Adipocyte (in vitro differentiated cells): ENCODE results near the gene LUC7L3.
"Not testable (repeated sequence)": the region's sequence is repeated elsewhere in the genome, so short reads cannot be mapped to it uniquely, and the experiment has no call there.

Source experiments
- DNase-seq: peaks from one replicate; pipeline ENCODE4 v3.0.0-alpha.2; 2015; ENCODE audit warnings: low read depth
- H3K27me3 ChIP-seq: replicated peaks from 2 replicates; pipeline ENCODE4 v1.7.0; 2013; ENCODE audit warnings: mild to moderate bottlenecking, low read length, moderate library complexity; ENCODE audit not compliant: control insufficient read depth, insufficient read depth
- H3K36me3 ChIP-seq: 2 replicates; pipeline ENCODE4 v1.7.0; 2013; ENCODE audit warnings: low read length, mild to moderate bottlenecking, moderate library complexity; ENCODE audit not compliant: control insufficient read depth, insufficient read depth, severe bottlenecking
- H3K4me1 ChIP-seq: 2 replicates; pipeline ENCODE4 v1.7.0; 2013; ENCODE audit warnings: mild to moderate bottlenecking, low read length, moderate library complexity; ENCODE audit not compliant: control insufficient read depth, insufficient read depth
- H3K4me3 ChIP-seq: 2 replicates; pipeline ENCODE4 v1.7.0; 2013; ENCODE audit warnings: mild to moderate bottlenecking, low read length, moderate library complexity
- H3K9ac ChIP-seq: 2 replicates; pipeline ENCODE4 v1.7.0; 2013; ENCODE audit warnings: mild to moderate bottlenecking, low read length, moderate library complexity
- H3K9me3 ChIP-seq: 2 replicates; pipeline ENCODE4 v1.7.0; 2013; ENCODE audit warnings: mild to moderate bottlenecking, low read length, moderate library complexity; ENCODE audit not compliant: control insufficient read depth

The LUC7L3 gene

DNA sequence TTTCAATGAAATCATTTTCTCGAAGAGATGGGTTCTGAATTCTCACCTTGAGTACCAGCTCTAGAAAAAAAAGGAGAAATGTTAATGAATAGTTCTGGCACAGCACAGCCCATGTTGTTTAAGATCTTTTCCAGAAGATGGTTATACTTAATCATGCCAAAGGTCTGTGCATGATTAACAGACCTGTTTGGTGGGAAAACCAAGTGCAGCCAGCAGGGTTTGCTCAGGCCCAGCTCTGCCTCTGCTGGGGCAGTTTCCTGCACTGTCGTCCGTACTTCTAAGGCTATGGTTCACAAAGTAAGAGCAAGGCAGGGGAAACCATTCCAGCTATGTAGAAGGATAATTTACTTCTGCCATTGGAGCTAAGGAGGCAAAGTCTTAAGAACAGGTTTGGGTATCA, 22.3 kb upstream of the LUC7L3 start:
- peaks cover 53% of the 10 kb centered on the region for H3K4me1 ChIP-seq
- peaks cover 69% of the 10 kb centered on the region for H3K36me3 ChIP-seq
- DNase-seq: no peak
- no peak overlapping the region for H3K4me3 ChIP-seq
- H3K27me3 ChIP-seq: no peaks in the 10 kb centered on the region
- no peaks in the 10 kb centered on the region for H3K9me3 ChIP-seq
- H3K9ac ChIP-seq: peak overlapping the region; percentile 52

DNA sequence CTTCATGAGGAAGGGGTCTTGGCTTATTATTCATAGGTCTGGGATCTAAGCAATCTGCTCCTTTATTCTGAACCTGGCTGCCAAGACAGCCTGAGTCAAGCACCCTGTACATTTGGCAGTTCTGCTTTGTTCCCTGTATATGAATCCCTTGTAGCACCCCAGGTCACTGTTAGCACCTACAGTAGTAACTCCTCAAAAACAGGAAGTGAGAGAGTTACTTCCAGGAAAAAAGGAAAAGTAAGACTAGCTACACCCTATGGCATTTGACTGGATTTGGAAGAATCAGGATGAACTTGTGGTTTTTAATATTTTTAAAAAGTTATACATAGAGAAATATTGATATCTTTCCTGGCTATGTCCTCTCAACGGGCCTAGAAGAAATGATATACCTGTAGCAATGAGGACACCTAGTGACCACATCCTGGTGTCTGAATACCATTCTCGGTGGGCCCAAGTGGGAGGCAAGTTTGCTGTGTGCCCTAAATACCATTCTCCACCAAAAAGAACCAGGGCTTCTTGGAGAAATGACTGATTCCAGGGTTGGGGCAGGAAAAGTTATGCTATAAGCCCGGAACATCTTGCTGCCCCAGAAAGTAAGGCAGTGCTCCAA, 21.6 kb upstream of the LUC7L3 start:
- no peaks in the 10 kb centered on the region for H3K27me3 ChIP-seq
- no peaks in the 10 kb centered on the region for H3K9me3 ChIP-seq
- H3K4me1 ChIP-seq: peaks cover 46% of the 10 kb centered on the region
- H3K36me3 ChIP-seq: peaks cover 62% of the 10 kb centered on the region
- H3K4me3 ChIP-seq: no peak overlapping the region
- peak overlapping the region; percentile 52 for H3K9ac ChIP-seq
- no peak for DNase-seq

DNA sequence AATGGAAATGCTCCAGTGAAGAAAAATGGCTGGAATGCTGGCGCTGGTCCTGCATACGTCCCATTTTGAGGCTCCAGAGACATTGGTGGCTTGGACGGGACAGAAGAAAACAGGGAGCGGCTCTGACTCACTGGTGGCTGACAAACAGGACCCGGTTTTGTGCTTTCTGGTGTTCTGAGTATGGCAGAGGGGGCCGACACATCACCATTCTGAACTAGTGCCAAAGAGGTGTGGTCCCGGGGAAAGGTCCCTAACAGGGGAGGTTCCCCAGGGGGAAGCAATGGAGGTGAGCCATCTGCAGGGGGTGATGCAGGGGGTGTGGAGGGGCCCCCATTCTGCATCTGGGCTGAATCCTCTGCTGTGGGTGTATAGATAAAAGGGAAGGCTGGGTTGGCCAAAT, 20.0 kb upstream of the LUC7L3 start:
- H3K36me3 ChIP-seq: peaks cover 58% of the 10 kb centered on the region
- no peak overlapping the region for H3K4me3 ChIP-seq
- no peak for DNase-seq
- H3K9me3 ChIP-seq: no peaks in the 10 kb centered on the region
- H3K27me3 ChIP-seq: no peaks in the 10 kb centered on the region
- peak overlapping the region; percentile 22 for H3K9ac ChIP-seq
- peaks cover 39% of the 10 kb centered on the region for H3K4me1 ChIP-seq

DNA sequence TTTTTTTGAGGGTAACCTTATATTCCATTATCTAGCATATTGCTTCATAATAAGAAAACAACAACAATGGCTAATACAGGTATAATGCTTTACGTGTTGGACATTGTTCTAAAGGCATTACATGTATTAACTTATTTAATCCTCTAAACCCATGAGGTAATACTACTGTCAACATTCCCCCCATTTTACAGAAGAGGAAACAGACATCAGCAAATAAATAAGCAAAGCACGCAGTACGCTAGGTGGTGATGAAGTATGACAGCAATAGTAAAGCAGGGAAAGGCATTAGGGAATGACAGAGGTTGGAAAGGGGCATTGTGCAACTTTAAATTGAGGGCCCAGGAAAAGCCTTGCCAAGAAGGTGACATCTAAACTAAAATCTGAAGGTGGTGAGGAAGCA, 16.2 kb upstream of the LUC7L3 start:
- H3K4me1 ChIP-seq: peaks cover 29% of the 10 kb centered on the region
- no peak for DNase-seq
- H3K9ac ChIP-seq: no peak overlapping the region
- H3K9me3 ChIP-seq: no peaks in the 10 kb centered on the region
- H3K36me3 ChIP-seq: peaks cover 29% of the 10 kb centered on the region
- H3K4me3 ChIP-seq: no peak overlapping the region
- H3K27me3 ChIP-seq: no peaks in the 10 kb centered on the region

DNA sequence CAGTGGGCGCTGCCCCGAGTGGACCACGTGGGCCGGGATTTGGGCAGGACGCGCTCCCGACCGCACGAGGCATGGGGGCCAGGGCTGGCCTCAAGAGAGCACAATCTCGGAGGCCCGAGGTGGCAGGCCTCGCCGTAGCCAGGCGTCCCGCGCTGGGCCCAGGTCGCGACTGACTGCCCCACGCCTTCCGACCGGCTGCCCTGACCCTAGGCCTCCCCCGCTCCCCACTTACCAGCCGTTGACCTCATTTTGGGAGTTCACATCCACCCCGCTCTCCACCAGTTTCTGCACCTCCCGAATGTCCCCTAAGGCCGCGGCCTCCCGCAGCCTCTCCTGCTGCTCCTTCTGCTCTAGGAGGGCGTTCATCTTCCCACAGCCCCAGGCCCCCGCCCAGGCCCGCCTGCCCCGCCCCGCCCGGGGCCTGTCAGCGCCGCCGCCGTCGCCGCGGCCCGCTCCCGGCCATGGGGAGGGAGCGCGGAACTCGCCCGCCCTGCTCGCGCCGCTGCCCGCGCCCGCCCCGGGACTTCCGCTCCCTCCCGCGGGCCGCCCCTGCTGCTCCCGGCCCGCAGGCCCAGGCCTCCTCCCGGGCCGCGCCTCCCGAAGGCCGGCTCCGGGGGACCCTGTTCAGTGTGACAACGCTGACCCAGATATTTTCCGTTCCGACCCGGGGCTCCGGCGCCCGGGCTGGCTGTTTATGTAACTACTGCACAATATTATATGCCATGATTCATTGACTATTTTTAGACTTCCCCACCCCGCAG, 11.9 kb upstream of the LUC7L3 start, which contains the start of gene ANKRD40:
Gene ANKRD40 (minus strand): TSS at position 626 of the 761 bp plus-strand sequence. CDS start 260 bp downstream, at position 366.
- peak within 1 kb of the TSS; percentile 95 for H3K9ac ChIP-seq
- peaks cover 10% of the 10 kb centered on the region for H3K36me3 ChIP-seq
- H3K4me1 ChIP-seq: peaks cover 27% of the 10 kb centered on the region
- H3K4me3 ChIP-seq: peak within 1 kb of the TSS; percentile 86
- H3K27me3 ChIP-seq: no peaks in the 10 kb centered on the region
- no peaks in the 10 kb centered on the region for H3K9me3 ChIP-seq
- peak; percentile 96 for DNase-seq

DNA sequence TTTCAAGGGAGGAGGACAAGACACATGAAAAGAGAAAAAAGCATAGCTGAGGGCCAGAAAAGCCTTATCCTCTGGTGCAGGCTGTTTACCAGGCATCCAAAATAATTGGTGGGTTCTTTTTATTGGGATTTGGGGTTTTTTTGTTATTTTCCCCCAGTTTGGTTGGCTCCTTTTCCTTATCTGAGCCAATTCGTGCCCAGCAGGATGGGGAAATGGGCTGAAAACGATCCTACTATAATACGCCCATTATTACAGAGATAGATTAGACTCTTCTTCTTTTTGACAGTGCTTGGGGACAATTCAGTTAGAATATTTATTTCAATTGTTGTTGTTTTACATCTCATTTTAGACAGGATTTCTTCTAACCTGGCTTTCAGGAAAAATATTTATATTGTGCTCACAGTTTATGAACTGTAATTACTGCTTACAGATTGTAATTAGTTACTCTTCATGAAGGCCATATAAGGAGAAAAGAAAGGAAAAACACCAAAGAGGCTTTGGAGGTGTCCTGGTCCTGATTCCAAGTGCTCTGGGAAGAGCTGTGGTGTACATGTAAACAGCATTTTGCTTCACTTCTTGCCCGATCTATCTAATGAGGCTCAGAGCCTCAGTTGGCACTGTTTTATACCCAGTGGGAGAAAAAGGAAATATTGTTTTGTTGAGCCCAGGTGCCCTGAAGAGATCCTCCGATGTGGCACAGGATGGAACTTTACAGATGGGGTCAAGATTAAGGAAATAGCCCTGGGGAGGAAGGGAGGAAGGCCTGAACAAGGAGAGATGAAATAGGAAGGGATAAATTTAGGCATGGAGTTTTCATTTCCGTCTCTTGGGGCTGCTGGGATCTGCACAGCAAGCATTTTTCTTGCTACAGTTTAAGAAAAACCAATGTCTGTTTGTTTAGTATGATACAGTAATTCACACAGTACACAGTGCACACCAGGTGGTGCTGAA, 11.1 kb upstream of the LUC7L3 start:
- Histone ChIP-seq H3K36me3 (peaks cover 10% of the 10 kb centered on the region), H3K9ac (peak overlapping the region; percentile 95), H3K4me3 (peak overlapping the region; percentile 86), H3K9me3 (no peaks in the 10 kb centered on the region), H3K27me3 (no peaks in the 10 kb centered on the region), H3K4me1 (peaks cover 23% of the 10 kb centered on the region)
- DNase-seq: peak; percentile 43

DNA sequence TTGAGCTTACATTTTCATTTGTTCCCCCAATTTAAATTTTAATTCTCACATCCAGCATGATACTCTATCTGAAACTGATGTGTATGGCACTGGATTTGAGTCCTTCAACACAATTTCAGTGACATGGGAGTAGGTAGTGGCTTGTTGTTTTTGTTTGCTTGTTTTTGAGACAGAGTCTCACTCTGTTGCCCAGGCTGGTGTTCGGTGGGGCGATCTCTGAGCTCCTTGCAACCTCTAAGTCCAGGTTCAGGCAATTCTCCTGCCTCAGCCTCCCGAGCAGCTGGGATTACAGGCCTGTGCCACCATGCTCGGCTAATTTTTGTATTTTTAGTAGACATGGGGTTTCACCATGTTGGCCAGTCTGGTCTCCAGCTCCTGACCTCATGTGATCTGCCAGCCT, 10.3 kb upstream of the LUC7L3 start:
- peak overlapping the region; percentile 95 for H3K9ac ChIP-seq
- DNase-seq, H3K36me3 ChIP-seq, H3K27me3 ChIP-seq, H3K9me3 ChIP-seq: not testable (repeated sequence)
- H3K4me3 ChIP-seq: peak overlapping the region; percentile 86
- H3K4me1 ChIP-seq: peaks cover 19% of the 10 kb centered on the region

DNA sequence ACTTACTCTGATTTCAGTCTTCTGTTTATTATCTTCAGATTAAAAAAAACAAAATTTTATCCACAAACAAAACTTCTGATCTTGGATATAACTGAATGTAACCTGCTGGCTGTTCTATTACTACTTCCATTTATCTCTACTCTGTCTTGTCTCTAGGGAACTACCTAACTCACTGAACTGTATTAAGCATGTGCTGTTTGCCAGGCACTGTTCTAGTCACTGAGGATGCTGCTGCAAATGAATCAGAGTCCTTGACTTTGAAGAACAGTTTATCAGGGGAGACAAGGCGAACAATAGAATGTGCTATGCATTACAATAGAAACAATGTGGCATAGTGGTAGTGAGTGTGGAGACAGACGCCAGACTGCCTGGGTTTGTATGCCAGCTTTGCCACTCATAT, 9.4 kb upstream of the LUC7L3 start:
- DNase-seq: no peak
- Histone ChIP-seq H3K4me3 (no peak overlapping the region), H3K4me1 (peaks cover 19% of the 10 kb centered on the region), H3K9me3 (no peaks in the 10 kb centered on the region), H3K9ac (no peak overlapping the region), H3K27me3 (no peaks in the 10 kb centered on the region), H3K36me3 (no peaks in the 10 kb centered on the region)

DNA sequence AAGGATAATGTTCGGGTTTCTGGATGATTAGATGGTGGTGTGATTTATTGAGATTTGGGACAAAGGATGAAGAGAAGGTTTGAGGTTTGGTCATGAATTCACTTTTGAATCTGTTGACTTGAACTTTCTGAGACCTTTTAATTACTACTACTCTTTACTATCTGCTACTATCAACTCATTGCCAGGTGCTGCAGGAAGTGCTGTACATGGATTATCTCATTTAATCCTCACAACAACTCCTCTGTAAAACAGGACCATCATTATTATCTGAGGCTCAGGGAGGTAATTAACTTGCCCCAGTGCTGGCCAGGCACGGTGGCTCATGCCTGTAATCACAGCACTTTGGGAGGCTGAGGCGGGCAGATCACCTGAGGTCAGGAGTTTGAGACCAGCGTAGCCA, 8.8 kb upstream of the LUC7L3 start:
- Histone ChIP-seq H3K4me3 (no peak overlapping the region), H3K36me3 (no peaks in the 10 kb centered on the region), H3K27me3 (no peaks in the 10 kb centered on the region), H3K9ac (no peak overlapping the region), H3K9me3 (no peaks in the 10 kb centered on the region), H3K4me1 (peaks cover 19% of the 10 kb centered on the region)
- DNase-seq: no peak

DNA sequence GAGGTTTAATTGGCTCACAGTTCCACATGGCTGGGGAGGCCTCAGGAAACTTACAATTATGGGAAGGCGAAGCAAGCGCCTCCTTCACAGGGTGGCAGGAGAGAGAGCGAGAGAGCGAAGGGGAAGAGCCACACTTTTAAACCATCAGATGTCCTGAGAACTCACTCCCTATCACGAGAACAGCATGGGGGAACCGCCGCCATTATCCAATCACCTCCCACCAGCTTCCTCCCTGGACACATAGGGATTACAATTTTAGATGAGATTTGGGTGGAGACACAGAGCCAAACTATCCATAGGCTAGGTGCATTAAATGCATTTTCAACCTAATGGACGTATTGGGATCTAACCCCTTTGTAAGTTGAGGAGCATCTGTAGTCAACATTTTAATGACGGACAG, 6.8 kb upstream of the LUC7L3 start:
- no peaks in the 10 kb centered on the region for H3K36me3 ChIP-seq
- H3K4me3 ChIP-seq: no peak overlapping the region
- no peaks in the 10 kb centered on the region for H3K9me3 ChIP-seq
- no peak for DNase-seq
- peaks cover 16% of the 10 kb centered on the region for H3K4me1 ChIP-seq
- no peaks in the 10 kb centered on the region for H3K27me3 ChIP-seq
- no peak overlapping the region for H3K9ac ChIP-seq

DNA sequence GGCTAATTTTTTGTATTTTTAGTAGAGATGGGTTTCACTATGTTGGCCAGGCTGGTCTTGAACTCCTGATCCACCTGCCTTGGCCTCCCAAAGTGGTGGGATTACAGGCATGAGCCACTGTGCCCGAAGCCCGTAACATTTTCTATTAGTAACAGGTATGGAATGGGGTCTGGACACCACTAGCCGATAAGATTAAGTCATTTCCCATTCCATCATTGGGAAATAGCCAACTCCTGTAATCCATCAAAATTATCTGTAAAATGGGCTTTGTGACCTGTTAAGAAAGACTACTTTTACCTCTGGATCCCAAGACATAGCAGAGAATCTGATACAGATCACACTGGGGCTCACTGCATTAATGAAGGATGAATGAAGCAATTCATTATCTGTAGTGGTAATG, 3.9 kb upstream of the LUC7L3 start:
- H3K4me3 ChIP-seq: no peak overlapping the region
- peaks cover 4% of the 10 kb centered on the region for H3K4me1 ChIP-seq
- no peaks in the 10 kb centered on the region for H3K27me3 ChIP-seq
- H3K36me3 ChIP-seq: no peaks in the 10 kb centered on the region
- no peaks in the 10 kb centered on the region for H3K9me3 ChIP-seq
- DNase-seq: no peak
- H3K9ac ChIP-seq: no peak overlapping the region
